Neural cell (in vitro differentiated cells): Measurements from ENCODE around the gene TFCP2. TPM values are rescaled to one million over a fixed set of nuclear protein-coding genes. Genes with fewer than 3 reads are reported as not detected.

ENCODE experiments used
- H2AFZ ChIP-seq: fragments of 200-600, 300-800 bp; sonication (generic), shearing (Covaris generic); 2 replicates; pipeline ENCODE4 v1.6.0; 2014; ENCODE audit warnings: low read depth, mild to moderate bottlenecking, antibody characterized with exemption, low read length, moderate library complexity
- H3F3A ChIP-seq: fragments of 200-600 bp; shearing (Covaris generic); 2 replicates; pipeline ENCODE4 v1.6.1; 2016; ENCODE audit warnings: mild to moderate bottlenecking, moderate library complexity, mixed read lengths, antibody characterized with exemption, low read length; ENCODE audit not compliant: insufficient read depth, poor library complexity, severe bottlenecking
- H3K27ac ChIP-seq: fragments of 200-600, 300-800 bp; sonication (generic), shearing (Covaris generic); 2 replicates; pipeline ENCODE4 v1.5.1; 2014; ENCODE audit warnings: mild to moderate bottlenecking, low read length, moderate library complexity
- H3K27me3 ChIP-seq: fragments of 300-800, 200-600 bp; sonication (generic), shearing (Covaris generic); 2 replicates; pipeline ENCODE4 v1.6.0; 2014; ENCODE audit warnings: mild to moderate bottlenecking, low read depth, low read length, moderate library complexity; ENCODE audit not compliant: insufficient read depth
- H3K36me3 ChIP-seq: fragments of 300-800, 200-600 bp; sonication (generic), shearing (Covaris generic); 2 replicates; pipeline ENCODE4 v1.5.1; 2014; ENCODE audit warnings: mild to moderate bottlenecking, antibody characterized with exemption, low read length, moderate library complexity; ENCODE audit not compliant: insufficient read depth
- H3K4me2 ChIP-seq: fragments of 300-800, 200-600 bp; sonication (generic), shearing (Covaris generic); 2 replicates; pipeline ENCODE4 v1.6.0; 2014; ENCODE audit warnings: mild to moderate bottlenecking, low read length
- H3K4me3 ChIP-seq: fragments of 300-800, 200-600 bp; sonication (generic), shearing (Covaris generic); 2 replicates; pipeline ENCODE4 v1.5.1; 2014; ENCODE audit warnings: mild to moderate bottlenecking, low read length, moderate library complexity
- H3K79me2 ChIP-seq: fragments of 200-600 bp; shearing (Covaris generic); replicated peaks from 2 replicates; pipeline ENCODE4 v1.6.0; 2014; ENCODE audit warnings: mild to moderate bottlenecking, low read length, moderate library complexity; ENCODE audit not compliant: insufficient read depth
- H3K9ac ChIP-seq: fragments of 300-800, 200-600 bp; sonication (generic), shearing (Covaris generic); 2 replicates; pipeline ENCODE4 v1.6.1; 2016; ENCODE audit warnings: mild to moderate bottlenecking, low read length, mixed read lengths
- H3K9me2 ChIP-seq: fragments of 200-600 bp; shearing (Covaris generic); 2 replicates; pipeline ENCODE4 v1.6.1; 2016; ENCODE audit warnings: mild to moderate bottlenecking, low read length, mixed read lengths; ENCODE audit not compliant: insufficient read depth
- H3K9me3 ChIP-seq: fragments of 200-600, 300-800 bp; sonication (generic), shearing (Covaris generic); 2 replicates; pipeline ENCODE4 v1.6.1; 2016; ENCODE audit warnings: mild to moderate bottlenecking, mixed run types, low read length, moderate library complexity, mixed read lengths
- H4K20me1 ChIP-seq: fragments of 200-600 bp; shearing (Covaris generic); 2 replicates; pipeline ENCODE4 v1.6.1; 2016; ENCODE audit warnings: mild to moderate bottlenecking, mixed run types; ENCODE audit not compliant: insufficient read depth
- CTCF ChIP-seq: fragments of 450-650 bp; IDR thresholded peaks from 2 replicates; pipeline ENCODE4 v1.5.1; 2014; ENCODE audit warnings: antibody characterized with exemption, mild to moderate bottlenecking, moderate library complexity; ENCODE audit not compliant: poor library complexity, severe bottlenecking
- EP300 ChIP-seq: fragments of 450-650 bp; conservative IDR thresholded peaks from 2 replicates; pipeline ENCODE4 v1.6.1; 2014; ENCODE audit warnings: antibody characterized with exemption, mild to moderate bottlenecking, moderate library complexity; ENCODE audit not compliant: poor library complexity, severe bottlenecking
- EZH2 ChIP-seq: fragments of 200-600, 300-800 bp; shearing (Covaris generic), sonication (generic); IDR thresholded peaks from 2 replicates; pipeline ENCODE4 v1.6.1; 2014; ENCODE audit warnings: antibody characterized with exemption, low read length, borderline replicate concordance, mild to moderate bottlenecking; ENCODE audit not compliant: insufficient read depth, poor library complexity, severe bottlenecking
- MXI1 ChIP-seq: fragments of 450-650 bp; conservative IDR thresholded peaks from 2 replicates; pipeline ENCODE4 v1.6.1; 2014; ENCODE audit warnings: antibody characterized with exemption, mild to moderate bottlenecking; ENCODE audit not compliant: poor library complexity, severe bottlenecking
- POLR2AphosphoS5 ChIP-seq: IDR thresholded peaks from 2 replicates; pipeline ENCODE4 v1.6.1; 2012
- RAD21 ChIP-seq: fragments of 450-650 bp; conservative IDR thresholded peaks from 2 replicates; pipeline ENCODE4 v1.6.1; 2014; ENCODE audit warnings: antibody characterized with exemption, mild to moderate bottlenecking, moderate library complexity
- REST ChIP-seq: IDR thresholded peaks from 2 replicates; pipeline ENCODE4 v1.6.1; 2012; ENCODE audit warnings: borderline replicate concordance
- SMC3 ChIP-seq: fragments of 450-650 bp; conservative IDR thresholded peaks from 2 replicates; pipeline ENCODE4 v1.6.1; 2014; ENCODE audit warnings: antibody characterized with exemption, mild to moderate bottlenecking, moderate library complexity; ENCODE audit not compliant: poor library complexity
- TAF1 ChIP-seq: IDR thresholded peaks from 2 replicates; pipeline ENCODE4 v1.6.1; 2012; ENCODE audit warnings: low read depth
- polyA plus RNA-seq: library from polyadenylated mRNA; depleted of rRNA; stranded (reverse); fragments of >200 nt; gene quantifications from 2 replicates; pipeline ENCODE4 v1.2.3, GENCODE V29; 2014

The TFCP2 gene
- polyA plus RNA-seq, 1 donor from 2014 or later: 28.6 TPM

DNA sequence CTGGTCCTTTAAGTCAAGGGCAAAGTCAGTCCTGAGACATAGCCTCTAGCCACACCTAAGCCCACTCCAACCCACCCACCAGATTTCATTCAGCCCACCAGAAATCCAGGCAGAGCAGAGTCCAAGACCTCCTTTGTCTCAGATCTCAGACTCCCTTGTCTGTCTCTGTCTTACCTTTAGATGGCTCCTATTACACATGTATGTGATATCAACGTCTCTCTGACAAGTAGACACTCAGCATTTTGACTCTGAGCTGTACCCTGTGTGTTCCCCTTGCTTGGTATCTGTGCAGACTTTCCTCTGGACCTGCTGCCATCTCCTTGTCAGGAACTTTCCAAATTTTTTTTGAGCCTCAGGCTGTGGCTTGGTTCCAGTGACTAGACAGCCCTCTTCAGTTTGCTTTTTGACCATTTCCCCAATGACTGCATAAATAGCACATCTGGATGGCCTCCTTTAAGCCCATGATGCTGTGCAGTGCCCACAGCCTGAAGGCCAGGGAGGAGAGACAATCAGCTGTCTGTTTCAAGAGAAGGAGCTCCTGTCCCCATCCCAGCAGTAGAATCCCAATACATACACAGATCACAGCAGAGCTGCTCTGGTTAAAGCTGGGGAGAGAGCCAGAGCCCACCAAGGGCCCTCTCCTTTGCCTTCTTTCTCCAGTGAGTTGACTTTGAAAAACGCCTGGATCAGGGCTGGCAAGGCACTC, 37.9 kb upstream of the TFCP2 start:
- Histone ChIP-seq H3K9me2 (no peaks in the 10 kb centered on the region), H3K27ac (no peak overlapping the region), H4K20me1 (no peaks in the 10 kb centered on the region), H2AFZ (no peak overlapping the region), H3F3A (no peaks in the 10 kb centered on the region), H3K4me2 (no peak overlapping the region), H3K9me3 (no peaks in the 10 kb centered on the region), H3K4me3 (no peak overlapping the region), H3K79me2 (peaks cover 8% of the 10 kb centered on the region), H3K36me3 (peaks cover 7% of the 10 kb centered on the region), H3K27me3 (no peaks in the 10 kb centered on the region), H3K9ac (no peak overlapping the region)
- no peak for TF ChIP-seq EP300
- TF ChIP-seq EZH2: no peak
- no peak for TF ChIP-seq SMC3

DNA sequence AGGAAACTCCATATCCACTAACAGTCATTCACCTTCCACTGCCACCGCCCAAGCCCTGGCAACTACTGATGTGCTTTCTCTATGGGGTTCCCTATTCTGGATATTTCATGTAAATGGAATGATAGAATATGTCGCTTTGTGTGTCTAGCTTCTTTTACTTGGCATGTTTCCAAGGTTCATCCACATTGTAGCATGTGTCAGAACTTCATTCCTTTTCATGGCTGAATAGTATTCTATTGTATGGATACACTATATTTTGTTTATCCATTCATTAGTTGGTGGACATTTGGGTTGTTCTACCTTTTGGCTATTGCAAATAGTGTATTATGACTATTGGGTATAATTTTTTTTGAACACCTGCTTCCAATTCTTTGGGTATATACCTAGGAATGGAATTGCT, 36.3 kb upstream of the TFCP2 start:
- Histone ChIP-seq H3K79me2 (no peaks in the 10 kb centered on the region), H3K36me3 (peaks cover 7% of the 10 kb centered on the region), H3K4me3 (no peak overlapping the region), H3K9ac (no peak overlapping the region), H3K27me3 (no peaks in the 10 kb centered on the region), H4K20me1 (no peaks in the 10 kb centered on the region), H3K9me3 (no peaks in the 10 kb centered on the region), H3F3A (no peaks in the 10 kb centered on the region), H2AFZ (no peak overlapping the region), H3K4me2 (no peak overlapping the region), H3K9me2 (no peaks in the 10 kb centered on the region), H3K27ac (no peak overlapping the region)
- no peak for TF ChIP-seq RAD21
- TF ChIP-seq SMC3: no peak

GRCh38 chr12:51208016-51208660, 35.2 kb upstream of the TFCP2 start:
- Histone ChIP-seq H3K9me3 (no peaks in the 10 kb centered on the region), H2AFZ (no peak overlapping the region), H3K4me3 (no peak overlapping the region), H3K9ac (no peak overlapping the region), H3K27ac (no peak overlapping the region), H3K79me2 (no peaks in the 10 kb centered on the region), H3K27me3 (no peaks in the 10 kb centered on the region), H3F3A (no peaks in the 10 kb centered on the region), H3K9me2 (no peaks in the 10 kb centered on the region), H3K4me2 (no peak overlapping the region), H4K20me1 (no peaks in the 10 kb centered on the region), H3K36me3 (peaks cover 7% of the 10 kb centered on the region)
- no peak for TF ChIP-seq POLR2AphosphoS5
- TF ChIP-seq REST: no peak
- no peak for TF ChIP-seq EZH2
- TF ChIP-seq RAD21: no peak
- no peak for TF ChIP-seq SMC3
- no peak for TF ChIP-seq CTCF
- no peak for TF ChIP-seq MXI1
- no peak for TF ChIP-seq EP300
- TF ChIP-seq TAF1: no peak
